Liver (tissue), 9 donors: ENCODE measurements around the gene TMEM117. TPM values are rescaled to one million over a fixed set of nuclear protein-coding genes. Genes with fewer than 3 reads are reported as not detected.

Experiments used
- DNase-seq: peaks from one replicate; pipeline ENCODE4 v3.0.0-alpha.2; 2017; ENCODE audit warnings: low spot score
- H3K27ac ChIP-seq, 2 donors: one replicate each; pipeline ENCODE4 v1.7.0; 2013; ENCODE audit warnings: inconsistent platforms in 2 of 2, low read length in 2 of 2, control low read depth in 1 of 2, low read depth in 1 of 2, mild to moderate bottlenecking in 1 of 2
- H3K27me3 ChIP-seq, 4 donors: one replicate each; pipeline versions ENCODE4 v1.6.1 to v1.7.0; 2013; ENCODE audit warnings: low read length in 3 of 4, inconsistent platforms in 1 of 4, mild to moderate bottlenecking in 1 of 4, moderate library complexity in 1 of 4; ENCODE audit not compliant: control insufficient read depth in 4 of 4, insufficient read depth in 4 of 4
- H3K36me3 ChIP-seq, 4 donors: one replicate each; pipeline versions ENCODE4 v1.6.1 to v1.7.0; 2013; ENCODE audit warnings: low read length in 3 of 4, mild to moderate bottlenecking in 3 of 4, low read depth in 1 of 4, moderate library complexity in 1 of 4; ENCODE audit not compliant: control insufficient read depth in 4 of 4, insufficient read depth in 3 of 4
- H3K4me1 ChIP-seq, 4 donors: one replicate each; pipeline versions ENCODE4 v1.6.1 to v1.7.0; 2013; ENCODE audit warnings: low read length in 3 of 4, mild to moderate bottlenecking in 3 of 4, moderate library complexity in 1 of 4; ENCODE audit not compliant: control insufficient read depth in 4 of 4, insufficient read depth in 4 of 4
- H3K4me3 ChIP-seq, 3 donors: one replicate each; pipeline versions ENCODE4 v1.6.1 to v1.7.0; 2013; ENCODE audit warnings: low read length in 3 of 3, control low read depth in 1 of 3, low read depth in 1 of 3, mild to moderate bottlenecking in 1 of 3
- H3K9ac ChIP-seq, 2 donors: one replicate each; pipeline ENCODE4 v1.7.0; 2013; ENCODE audit warnings: low read length in 2 of 2, mild to moderate bottlenecking in 2 of 2, moderate library complexity in 2 of 2, control low read depth in 1 of 2, low read depth in 1 of 2
- H3K9me3 ChIP-seq, 4 donors: one replicate each; pipeline versions ENCODE4 v1.6.1 to v1.7.0; 2013; ENCODE audit warnings: low read length in 3 of 4; ENCODE audit not compliant: control insufficient read depth in 4 of 4
- EGR1 ChIP-seq, 2 donors: IDR thresholded peaks; 2 replicates each; pipeline ENCODE4 v1.6.1; 2016 to 2018; ENCODE audit warnings: antibody characterized with exemption in 2 of 2, low read depth in 2 of 2
- FOXA1 ChIP-seq: IDR thresholded peaks from 2 replicates; pipeline ENCODE4 v1.6.1; 2016; ENCODE audit warnings: antibody characterized with exemption
- FOXA2 ChIP-seq: IDR thresholded peaks from 2 replicates; pipeline ENCODE4 v1.6.1; 2016; ENCODE audit warnings: antibody characterized with exemption
- HNF4A ChIP-seq, 2 donors: conservative IDR thresholded peaks; 2 replicates each; pipeline ENCODE4 v1.6.1; 2016; ENCODE audit warnings: antibody characterized with exemption in 2 of 2, mild to moderate bottlenecking in 2 of 2
- HNF4G ChIP-seq: IDR thresholded peaks from 2 replicates; pipeline ENCODE4 v1.6.1; 2016; ENCODE audit warnings: antibody characterized with exemption
- JUND ChIP-seq, 2 donors: IDR thresholded peaks; 2 replicates each; pipeline ENCODE4 v1.6.1; 2016; ENCODE audit warnings: antibody characterized with exemption in 2 of 2
- NR2F2 ChIP-seq: IDR thresholded peaks from 2 replicates; pipeline ENCODE4 v1.6.1; 2016; ENCODE audit warnings: antibody characterized with exemption
- RXRA ChIP-seq, 2 donors: IDR thresholded peaks; 2 replicates each; pipeline ENCODE4 v1.6.1; 2017 to 2018; ENCODE audit warnings: antibody characterized with exemption in 2 of 2, mild to moderate bottlenecking in 1 of 2
- SP1 ChIP-seq: IDR thresholded peaks from 2 replicates; pipeline ENCODE4 v1.6.1; 2018; ENCODE audit warnings: antibody characterized with exemption, mild to moderate bottlenecking
- TAF1 ChIP-seq: conservative IDR thresholded peaks from 2 replicates; pipeline ENCODE4 v1.6.1; 2016; ENCODE audit warnings: antibody characterized with exemption, mild to moderate bottlenecking
- YY1 ChIP-seq: IDR thresholded peaks from 2 replicates; pipeline ENCODE4 v1.6.1; 2016; ENCODE audit warnings: antibody characterized with exemption, mild to moderate bottlenecking
- WGBS: extraction: QIAGEN DNeasy Blood & Tissue Kit; methylation state at CpG from one replicate; pipeline ENCODE4 v1.1.7; 2013; 5-methylcytosine and 5-hydroxymethylcytosine counted together
- polyA plus RNA-seq, 2 donors: library from polyadenylated mRNA; stranded (reverse) in 1 of 2; unstranded in 1 of 2; fragments of 200-250 nt in 1 of 2; fragments of >200 nt in 1 of 2; fragmentation: Nextera tagmentation in 1 of 2; extraction: Ambion mirVana in 1 of 2; gene quantifications; one replicate each; pipeline versions ENCODE4 v1.2.1 to v1.2.3, GENCODE V29; 2013 to 2015
- total RNA-seq, 2 donors: library from RNA; depleted of rRNA; stranded (reverse); fragments of >200 nt; gene quantifications; one replicate each; pipeline ENCODE4 v1.2.3, GENCODE V29; 2014
- TF ChIP-seq, protein P1 (sequence below): IDR thresholded peaks from 2 replicates; pipeline ENCODE4 v1.6.1; 2016; ENCODE audit warnings: antibody characterized with exemption
- TF ChIP-seq, protein P2 (sequence below): fragments of 150-350 bp; IDR thresholded peaks from 2 replicates; pipeline ENCODE4 v1.5.1; 2017; ENCODE audit warnings: improper control_type of control experiment, low read depth, low read length; ENCODE audit not compliant: missing input control
- TF ChIP-seq, protein P3 (sequence below): IDR thresholded peaks from 2 replicates; pipeline ENCODE4 v1.6.1; 2016; ENCODE audit warnings: antibody characterized with exemption, mild to moderate bottlenecking
- TF ChIP-seq, protein P4 (sequence below): IDR thresholded peaks from 2 replicates; pipeline ENCODE4 v1.6.1; 2016; ENCODE audit warnings: antibody characterized with exemption
- TF ChIP-seq, protein P5 (sequence below): IDR thresholded peaks from 2 replicates; pipeline ENCODE4 v1.6.1; 2016; ENCODE audit warnings: antibody characterized with exemption
- donor health status: healthy.
- donor health status: healthy.
- donor health status: healthy.
- donor health status: healthy.
- donor health status: healthy.

The TMEM117 gene
- total and polyA plus RNA-seq, 4 donors, result 2.0 to 5.9 (median 3.9) TPM

DNA sequence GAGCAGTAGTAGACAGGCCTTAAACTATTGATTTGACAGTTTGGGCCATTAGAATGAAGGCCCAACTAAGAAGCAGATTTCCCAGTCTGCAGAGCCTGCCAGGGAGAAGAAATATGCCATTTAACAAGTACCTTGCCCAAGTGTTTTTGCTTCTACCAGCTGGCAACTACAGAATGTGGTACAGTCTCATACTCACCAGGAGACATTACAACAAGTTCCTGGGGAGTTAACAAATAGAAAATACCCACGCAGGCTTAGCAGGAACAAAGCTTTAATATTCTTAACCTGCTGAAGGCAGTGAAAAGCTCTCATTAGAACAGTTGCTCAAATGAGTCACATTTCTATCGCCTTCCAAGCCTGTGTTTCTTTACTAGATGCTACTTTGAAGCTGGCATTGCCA lies 241.0 kb downstream of the TMEM117 start (continued):
- TF ChIP-seq, protein P1, sequence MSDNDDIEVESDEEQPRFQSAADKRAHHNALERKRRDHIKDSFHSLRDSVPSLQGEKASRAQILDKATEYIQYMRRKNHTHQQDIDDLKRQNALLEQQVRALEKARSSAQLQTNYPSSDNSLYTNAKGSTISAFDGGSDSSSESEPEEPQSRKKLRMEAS, result no peak
- TF ChIP-seq JUND (IDR thresholded peaks at IDR 0.05) (no peak), EGR1 (IDR thresholded peaks at IDR 0.05; ENCODE audit: low read depth in 2 of 2) (no peak), FOXA1 (no peak)

DNA sequence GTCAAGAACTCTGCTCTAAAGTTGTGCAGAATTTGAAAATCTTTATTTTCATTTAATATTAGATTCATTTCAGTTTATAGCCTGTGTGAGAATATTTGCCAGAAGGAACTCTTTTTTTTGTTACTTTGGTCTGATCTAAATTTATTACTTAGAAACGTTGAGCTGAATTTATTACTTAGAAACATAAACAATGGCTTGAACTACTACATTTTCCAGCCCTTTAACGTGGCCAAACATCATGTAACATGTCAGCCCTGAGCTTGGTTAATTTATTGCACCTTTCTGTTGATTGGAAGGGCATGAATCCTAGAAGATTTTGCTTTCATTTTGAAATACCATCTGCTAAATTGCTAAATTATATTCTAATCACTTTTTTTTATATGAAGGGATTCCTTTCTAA lies 241.4 kb downstream of the TMEM117 start:
- WGBS, result 55% methylated on average over 2 of the region's 2 CpGs
- no peak for TF ChIP-seq YY1
- TF ChIP-seq, protein P1, result no peak
- TF ChIP-seq FOXA2, result no peak
- no peak for TF ChIP-seq SP1
- no peak for TF ChIP-seq FOXA1
- no peak for TF ChIP-seq HNF4A (conservative IDR thresholded peaks at IDR 0.05)
- TF ChIP-seq, protein P2, sequence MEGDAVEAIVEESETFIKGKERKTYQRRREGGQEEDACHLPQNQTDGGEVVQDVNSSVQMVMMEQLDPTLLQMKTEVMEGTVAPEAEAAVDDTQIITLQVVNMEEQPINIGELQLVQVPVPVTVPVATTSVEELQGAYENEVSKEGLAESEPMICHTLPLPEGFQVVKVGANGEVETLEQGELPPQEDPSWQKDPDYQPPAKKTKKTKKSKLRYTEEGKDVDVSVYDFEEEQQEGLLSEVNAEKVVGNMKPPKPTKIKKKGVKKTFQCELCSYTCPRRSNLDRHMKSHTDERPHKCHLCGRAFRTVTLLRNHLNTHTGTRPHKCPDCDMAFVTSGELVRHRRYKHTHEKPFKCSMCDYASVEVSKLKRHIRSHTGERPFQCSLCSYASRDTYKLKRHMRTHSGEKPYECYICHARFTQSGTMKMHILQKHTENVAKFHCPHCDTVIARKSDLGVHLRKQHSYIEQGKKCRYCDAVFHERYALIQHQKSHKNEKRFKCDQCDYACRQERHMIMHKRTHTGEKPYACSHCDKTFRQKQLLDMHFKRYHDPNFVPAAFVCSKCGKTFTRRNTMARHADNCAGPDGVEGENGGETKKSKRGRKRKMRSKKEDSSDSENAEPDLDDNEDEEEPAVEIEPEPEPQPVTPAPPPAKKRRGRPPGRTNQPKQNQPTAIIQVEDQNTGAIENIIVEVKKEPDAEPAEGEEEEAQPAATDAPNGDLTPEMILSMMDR, result no peak
- TF ChIP-seq, protein P3, sequence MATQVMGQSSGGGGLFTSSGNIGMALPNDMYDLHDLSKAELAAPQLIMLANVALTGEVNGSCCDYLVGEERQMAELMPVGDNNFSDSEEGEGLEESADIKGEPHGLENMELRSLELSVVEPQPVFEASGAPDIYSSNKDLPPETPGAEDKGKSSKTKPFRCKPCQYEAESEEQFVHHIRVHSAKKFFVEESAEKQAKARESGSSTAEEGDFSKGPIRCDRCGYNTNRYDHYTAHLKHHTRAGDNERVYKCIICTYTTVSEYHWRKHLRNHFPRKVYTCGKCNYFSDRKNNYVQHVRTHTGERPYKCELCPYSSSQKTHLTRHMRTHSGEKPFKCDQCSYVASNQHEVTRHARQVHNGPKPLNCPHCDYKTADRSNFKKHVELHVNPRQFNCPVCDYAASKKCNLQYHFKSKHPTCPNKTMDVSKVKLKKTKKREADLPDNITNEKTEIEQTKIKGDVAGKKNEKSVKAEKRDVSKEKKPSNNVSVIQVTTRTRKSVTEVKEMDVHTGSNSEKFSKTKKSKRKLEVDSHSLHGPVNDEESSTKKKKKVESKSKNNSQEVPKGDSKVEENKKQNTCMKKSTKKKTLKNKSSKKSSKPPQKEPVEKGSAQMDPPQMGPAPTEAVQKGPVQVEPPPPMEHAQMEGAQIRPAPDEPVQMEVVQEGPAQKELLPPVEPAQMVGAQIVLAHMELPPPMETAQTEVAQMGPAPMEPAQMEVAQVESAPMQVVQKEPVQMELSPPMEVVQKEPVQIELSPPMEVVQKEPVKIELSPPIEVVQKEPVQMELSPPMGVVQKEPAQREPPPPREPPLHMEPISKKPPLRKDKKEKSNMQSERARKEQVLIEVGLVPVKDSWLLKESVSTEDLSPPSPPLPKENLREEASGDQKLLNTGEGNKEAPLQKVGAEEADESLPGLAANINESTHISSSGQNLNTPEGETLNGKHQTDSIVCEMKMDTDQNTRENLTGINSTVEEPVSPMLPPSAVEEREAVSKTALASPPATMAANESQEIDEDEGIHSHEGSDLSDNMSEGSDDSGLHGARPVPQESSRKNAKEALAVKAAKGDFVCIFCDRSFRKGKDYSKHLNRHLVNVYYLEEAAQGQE, result no peak
- TF ChIP-seq, protein P4, sequence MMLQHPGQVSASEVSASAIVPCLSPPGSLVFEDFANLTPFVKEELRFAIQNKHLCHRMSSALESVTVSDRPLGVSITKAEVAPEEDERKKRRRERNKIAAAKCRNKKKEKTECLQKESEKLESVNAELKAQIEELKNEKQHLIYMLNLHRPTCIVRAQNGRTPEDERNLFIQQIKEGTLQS, result no peak
- TF ChIP-seq HNF4G, result no peak
- no peak for TF ChIP-seq TAF1
- TF ChIP-seq NR2F2, result no peak
- TF ChIP-seq JUND (IDR thresholded peaks at IDR 0.05), result no peak
- no peak for DNase-seq

DNA sequence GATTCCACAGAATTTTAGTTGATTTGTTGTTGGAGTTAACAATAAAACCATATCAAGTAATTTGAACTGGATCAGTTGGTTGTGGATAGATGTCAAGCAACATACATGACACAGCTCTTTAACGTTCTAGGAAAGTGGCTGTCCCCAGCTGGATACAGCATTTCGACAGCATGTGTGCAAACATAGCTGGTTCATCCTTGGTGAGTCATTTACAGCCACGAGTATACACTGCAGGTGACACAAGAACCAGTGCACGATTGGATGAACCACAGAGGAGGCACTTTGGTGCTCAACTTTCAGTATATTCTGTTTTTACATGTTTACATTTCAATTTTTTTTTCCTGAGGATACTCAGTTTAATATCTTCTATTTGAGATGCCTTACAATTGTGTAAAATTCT lies 242.4 kb downstream of the TMEM117 start:
- Histone ChIP-seq H3K4me1 (no peaks in the 10 kb centered on the region), H3K4me3 (no peak overlapping the region), H3K36me3 (no peaks in the 10 kb centered on the region), H3K9me3 (no peaks in the 10 kb centered on the region), H3K27ac (no peak overlapping the region), H3K9ac (no peak overlapping the region), H3K27me3 (no peaks in the 10 kb centered on the region)
- DNase-seq, result no peak
- 85% methylated on average over 4 of the region's 4 CpGs for WGBS
- TF ChIP-seq SP1 (no peak), JUND (IDR thresholded peaks at IDR 0.05) (no peak), FOXA1 (no peak), RXRA (IDR thresholded peaks at IDR 0.05) (no peak)
- TF ChIP-seq, protein P5, sequence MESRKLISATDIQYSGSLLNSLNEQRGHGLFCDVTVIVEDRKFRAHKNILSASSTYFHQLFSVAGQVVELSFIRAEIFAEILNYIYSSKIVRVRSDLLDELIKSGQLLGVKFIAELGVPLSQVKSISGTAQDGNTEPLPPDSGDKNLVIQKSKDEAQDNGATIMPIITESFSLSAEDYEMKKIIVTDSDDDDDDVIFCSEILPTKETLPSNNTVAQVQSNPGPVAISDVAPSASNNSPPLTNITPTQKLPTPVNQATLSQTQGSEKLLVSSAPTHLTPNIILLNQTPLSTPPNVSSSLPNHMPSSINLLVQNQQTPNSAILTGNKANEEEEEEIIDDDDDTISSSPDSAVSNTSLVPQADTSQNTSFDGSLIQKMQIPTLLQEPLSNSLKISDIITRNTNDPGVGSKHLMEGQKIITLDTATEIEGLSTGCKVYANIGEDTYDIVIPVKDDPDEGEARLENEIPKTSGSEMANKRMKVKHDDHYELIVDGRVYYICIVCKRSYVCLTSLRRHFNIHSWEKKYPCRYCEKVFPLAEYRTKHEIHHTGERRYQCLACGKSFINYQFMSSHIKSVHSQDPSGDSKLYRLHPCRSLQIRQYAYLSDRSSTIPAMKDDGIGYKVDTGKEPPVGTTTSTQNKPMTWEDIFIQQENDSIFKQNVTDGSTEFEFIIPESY, result no peak

More for the DNA sequence above, 241.4 kb downstream of the TMEM117 start:
- Histone ChIP-seq H3K4me1 (no peaks in the 10 kb centered on the region), H3K36me3 (no peaks in the 10 kb centered on the region), H3K9me3 (no peaks in the 10 kb centered on the region), H3K9ac (no peak overlapping the region), H3K27me3 (no peaks in the 10 kb centered on the region), H3K27ac (no peak overlapping the region), H3K4me3 (no peak overlapping the region)
